Measurements from ENCODE around the gene C4orf50.

DNA sequence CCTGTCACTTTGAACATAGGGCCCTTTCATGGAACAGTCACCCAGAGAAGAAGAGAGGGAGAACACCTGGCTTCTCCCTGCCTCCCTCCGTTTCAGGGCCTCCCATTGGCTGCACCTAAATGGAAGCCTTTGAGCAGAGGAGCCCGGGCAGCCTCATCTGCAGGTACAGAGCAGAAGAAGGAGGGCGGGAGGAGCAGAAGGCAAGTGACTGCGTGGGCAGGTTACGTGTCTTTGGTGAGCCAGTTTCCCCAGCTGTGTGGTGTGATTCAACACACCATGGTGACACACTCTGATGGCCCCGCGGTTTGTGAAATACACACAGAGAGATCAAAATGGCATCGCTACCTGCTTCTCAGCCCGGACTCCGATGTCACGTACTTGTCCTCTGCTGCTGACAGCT is 431 bp downstream of the C4orf50 start:
- TF ChIP-seq, protein P1, sequence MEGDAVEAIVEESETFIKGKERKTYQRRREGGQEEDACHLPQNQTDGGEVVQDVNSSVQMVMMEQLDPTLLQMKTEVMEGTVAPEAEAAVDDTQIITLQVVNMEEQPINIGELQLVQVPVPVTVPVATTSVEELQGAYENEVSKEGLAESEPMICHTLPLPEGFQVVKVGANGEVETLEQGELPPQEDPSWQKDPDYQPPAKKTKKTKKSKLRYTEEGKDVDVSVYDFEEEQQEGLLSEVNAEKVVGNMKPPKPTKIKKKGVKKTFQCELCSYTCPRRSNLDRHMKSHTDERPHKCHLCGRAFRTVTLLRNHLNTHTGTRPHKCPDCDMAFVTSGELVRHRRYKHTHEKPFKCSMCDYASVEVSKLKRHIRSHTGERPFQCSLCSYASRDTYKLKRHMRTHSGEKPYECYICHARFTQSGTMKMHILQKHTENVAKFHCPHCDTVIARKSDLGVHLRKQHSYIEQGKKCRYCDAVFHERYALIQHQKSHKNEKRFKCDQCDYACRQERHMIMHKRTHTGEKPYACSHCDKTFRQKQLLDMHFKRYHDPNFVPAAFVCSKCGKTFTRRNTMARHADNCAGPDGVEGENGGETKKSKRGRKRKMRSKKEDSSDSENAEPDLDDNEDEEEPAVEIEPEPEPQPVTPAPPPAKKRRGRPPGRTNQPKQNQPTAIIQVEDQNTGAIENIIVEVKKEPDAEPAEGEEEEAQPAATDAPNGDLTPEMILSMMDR (IDR thresholded peaks at IDR 0.05), result no peak
- TF ChIP-seq POLR2A (IDR thresholded peaks at IDR 0.05), result no peak

All from heart left ventricle (tissue), 13 donors.